COLO668 (cell line): ENCODE data around the gene CST3.
A peak's percentile ranks its signal among the peaks of the same experiment; 100 is the strongest.
"Not testable (repeated sequence)": the region's sequence is repeated elsewhere in the genome, so short reads cannot be mapped to it uniquely, and the experiment has no call there.

Experiments
- DNase-seq: peaks from one replicate; lab custom pipeline; 2025; ENCODE audit not compliant: unreplicated experiment; lab: John Stamatoyannopoulos, UW

The CST3 gene, protein sequence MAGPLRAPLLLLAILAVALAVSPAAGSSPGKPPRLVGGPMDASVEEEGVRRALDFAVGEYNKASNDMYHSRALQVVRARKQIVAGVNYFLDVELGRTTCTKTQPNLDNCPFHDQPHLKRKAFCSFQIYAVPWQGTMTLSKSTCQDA

DNA sequence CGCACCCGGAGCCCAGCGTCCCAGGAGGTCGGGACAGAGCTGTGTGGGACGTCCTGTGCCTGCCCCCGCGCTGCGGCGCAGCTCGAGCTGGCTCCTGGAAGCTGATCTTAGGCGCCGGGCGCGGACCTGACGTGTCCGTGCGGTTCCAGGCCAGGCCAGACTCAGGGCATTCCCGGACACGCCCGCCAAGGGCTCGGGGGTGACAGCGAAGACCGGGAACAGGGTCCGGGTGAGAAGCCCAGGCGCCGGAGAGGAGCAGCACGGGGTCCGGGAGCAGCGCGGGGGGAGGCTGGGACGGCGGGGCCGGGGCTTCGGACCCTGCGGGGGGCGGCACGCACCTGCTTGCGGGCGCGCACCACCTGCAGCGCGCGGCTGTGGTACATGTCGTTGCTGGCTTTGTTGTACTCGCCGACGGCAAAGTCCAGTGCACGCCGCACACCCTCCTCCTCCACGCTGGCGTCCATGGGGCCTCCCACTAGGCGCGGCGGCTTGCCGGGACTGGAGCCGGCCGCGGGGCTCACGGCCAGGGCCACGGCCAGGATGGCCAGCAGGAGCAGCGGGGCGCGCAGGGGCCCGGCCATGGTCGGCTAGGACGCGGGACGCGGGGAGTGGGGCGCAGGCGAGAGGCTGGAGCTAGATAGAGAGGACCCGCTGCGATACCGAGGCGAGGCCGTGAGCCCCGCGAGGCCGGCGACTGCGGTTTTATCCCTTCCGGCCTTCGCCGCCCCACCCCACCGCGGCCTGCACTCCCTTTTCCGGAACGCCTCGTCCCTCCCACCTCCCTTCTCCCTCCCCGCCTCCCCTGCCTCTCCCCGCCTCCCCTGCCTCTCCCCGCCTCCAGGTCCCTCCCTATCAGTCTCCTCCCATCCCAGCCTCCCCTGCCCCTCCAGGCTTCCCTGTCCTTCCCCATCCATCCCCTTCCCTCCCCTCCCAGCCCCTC lies at the start of gene CST3:
TSS of gene CST3 (minus strand) at position 674 of the 940 bp plus-strand sequence. CDS start at position 581, 93 bp downstream.
- DNase-seq = peak; percentile 34

DNA sequence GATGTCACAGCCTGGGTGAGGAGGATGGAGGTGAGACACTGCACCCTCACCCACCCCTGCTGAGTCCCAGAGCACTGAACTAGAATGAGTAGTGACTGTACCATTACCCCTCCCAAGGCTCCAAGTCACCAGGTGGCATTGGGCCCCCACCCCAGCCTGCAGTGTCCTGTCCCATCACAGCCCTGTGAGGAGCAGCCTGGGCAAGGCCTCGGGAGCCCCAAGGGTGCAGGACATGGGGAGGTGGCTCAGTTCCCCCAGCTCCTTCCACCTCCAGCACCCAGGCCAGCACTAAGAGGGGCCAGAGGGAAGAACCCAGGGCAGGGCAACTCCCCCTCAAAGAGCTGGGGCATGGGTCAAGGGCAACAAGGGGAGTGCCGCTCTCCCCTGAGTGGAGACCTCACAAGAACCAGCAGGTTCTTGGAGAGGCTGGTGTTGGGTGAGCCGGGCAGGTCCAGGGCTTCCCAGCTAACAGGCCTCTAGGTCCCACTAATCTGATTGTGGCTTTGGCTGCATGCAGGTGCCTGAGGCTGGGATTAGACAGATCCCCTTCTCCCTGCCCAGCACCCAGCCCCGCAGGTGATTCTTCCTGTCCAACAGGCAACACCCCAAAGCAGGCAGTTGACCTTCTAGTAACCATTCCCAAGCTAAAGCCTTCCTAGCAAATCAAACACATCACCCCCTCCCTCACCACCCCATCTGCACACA lies 48.4 kb upstream of the CST3 start:
- DNase-seq = no peak

DNA sequence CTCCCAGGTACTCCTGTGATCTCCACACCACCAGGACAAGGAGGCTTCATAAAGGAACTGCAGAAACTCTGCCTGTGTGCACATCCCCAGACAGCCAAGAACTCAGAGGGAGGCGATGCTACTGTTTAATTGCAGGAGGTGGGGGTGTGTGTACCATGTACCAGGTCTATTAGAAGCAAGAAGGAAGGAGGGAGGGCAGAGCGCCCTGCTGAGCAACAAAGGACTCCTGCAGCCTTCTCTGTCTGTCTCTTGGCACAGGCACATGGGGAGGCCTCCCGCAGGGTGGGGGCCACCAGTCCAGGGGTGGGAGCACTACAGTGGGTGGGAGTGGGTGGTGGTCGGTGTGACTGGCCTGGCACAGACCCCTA lies 47.8 kb upstream of the CST3 start:
- DNase-seq = not testable (repeated sequence)

DNA sequence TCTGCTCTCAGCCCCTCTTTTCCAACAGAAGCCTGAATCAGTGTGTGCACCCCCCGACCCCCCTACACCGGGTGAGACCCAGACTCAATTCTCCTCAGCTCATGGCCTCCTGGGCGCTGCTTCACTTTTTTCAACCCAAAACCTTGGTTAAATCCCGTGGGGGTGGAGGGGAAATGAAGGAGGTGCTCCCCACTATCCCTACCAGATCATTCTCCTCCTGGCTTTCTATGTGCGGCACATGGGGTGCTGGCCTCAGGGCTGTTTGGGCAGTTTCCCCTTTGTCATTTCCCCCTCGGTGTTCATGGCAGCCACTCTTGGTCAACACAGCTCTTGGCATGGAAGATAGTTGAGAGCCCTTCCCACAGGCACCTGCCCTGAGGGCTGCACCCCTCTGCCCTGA lies 46.5 kb upstream of the CST3 start:
- no peak for DNase-seq

DNA sequence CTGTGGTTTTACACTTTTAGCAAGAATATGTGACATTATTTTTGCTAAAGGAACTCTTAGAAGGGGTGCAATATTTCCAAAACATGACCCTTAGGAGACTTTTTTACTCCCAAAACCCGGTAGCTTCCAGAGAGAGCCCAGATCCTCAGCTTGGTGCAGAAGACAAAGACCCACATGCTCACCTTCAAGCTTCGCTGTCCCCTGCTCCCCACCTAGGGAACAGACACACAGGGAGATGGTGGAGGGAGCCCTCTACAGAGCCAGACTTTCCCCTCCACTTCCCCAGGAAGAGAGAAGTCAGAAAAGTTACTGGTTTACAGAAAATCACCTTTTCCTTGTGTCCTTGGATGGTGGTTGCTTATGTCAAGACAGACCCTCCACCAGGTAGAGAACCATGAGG lies 46.1 kb upstream of the CST3 start:
- DNase-seq = no peak

DNA sequence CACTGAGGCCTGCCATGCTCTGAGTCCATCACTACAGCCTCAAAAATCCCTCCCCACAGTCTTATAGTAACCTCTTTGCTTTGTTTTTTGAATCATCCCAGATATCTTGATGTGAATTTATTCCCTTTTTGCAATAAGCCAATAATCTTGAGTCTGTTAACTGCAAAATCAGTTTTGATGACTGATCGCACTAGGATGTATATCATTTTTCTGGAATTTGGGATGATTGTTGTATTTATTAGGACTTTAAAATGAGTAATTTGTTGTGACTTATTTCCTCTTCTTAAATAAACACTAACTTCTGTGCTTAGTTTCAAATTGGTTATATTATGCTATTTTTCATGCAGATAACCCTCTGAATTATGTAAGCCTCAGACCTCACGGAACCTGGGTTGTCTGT lies 45.5 kb upstream of the CST3 start:
- no peak for DNase-seq

DNA sequence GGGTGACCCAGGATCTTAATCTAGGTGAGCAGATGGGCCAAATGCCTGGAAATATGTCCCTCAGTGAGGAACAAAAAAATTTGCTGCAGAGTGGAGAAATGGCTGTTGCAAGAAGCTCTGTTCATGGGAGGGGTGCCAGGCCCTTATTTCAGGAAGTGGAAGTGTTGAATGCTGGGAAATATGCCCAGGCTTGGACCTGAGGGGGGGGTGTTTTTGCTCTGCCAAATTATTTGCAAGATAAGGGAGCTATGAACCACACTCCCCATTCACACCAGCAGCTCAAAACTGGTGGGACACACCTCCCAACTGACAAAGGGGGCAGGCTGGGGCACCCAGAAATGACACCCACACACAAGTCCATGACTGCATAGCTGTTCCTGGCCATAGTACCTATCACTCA lies 42.4 kb upstream of the CST3 start:
- DNase-seq = no peak

DNA sequence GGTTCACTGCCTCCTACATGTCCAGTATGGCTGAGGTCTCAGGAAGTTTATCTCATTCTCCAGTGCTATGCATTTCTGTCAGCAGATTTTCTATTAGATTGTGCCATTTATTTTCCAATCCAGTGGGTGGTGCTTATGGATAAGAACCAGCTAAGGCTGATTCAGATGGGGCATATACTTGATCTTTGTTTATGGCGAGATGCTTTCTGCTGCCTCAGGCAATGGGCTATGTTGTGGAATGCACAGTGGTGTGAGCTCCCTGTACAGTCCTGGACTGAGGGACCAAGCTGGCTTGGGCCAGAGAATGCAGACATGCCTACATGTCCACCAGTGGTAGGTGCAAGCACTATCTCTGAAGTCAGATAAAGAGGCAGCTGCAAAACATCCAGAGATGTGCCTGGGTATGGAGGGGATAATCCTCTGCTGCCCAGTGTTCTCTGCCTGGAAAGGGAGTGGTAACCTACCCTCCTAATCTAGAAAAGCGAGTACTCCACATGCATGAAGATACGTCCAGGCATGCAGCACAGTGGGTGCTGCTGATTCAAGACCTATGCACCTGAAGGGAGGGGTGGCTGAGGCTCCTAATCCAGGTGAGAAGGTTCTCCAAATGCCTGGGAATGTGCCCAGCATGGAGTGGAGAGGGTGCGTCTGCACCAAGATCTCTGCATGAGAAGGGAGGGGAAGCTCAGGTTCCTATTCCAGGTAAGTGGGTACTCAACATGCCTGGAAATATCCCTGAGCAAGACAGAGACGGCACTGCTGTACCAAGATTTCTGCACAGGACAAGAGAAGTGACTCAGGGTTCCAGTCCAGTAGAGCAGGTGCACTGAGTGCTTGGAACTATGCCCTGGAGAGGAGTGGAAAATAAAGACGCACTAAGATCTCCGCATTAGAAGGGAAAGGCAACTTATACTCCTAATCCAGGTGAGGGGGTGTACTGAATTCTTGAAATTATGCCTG lies 41.7 kb upstream of the CST3 start:
- DNase-seq = no peak

DNA sequence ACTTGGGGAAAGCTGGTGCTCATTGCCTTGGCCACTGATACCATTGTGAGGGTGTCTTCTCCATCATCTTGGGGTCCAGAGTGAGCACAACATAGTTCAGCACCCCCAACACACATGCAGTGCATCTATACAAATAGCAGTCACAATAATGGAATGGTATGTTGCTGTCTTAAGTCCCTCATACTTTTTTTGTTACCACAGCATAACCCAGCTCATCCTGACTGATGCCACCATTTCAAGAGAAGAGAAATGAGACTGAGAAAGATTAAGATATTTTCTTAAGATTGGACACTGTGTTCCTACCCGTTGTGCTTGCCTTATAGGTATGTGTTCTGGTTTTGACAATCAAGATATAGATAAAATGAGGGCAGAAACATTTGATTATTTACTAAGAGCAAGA lies 35.5 kb upstream of the CST3 start:
- DNase-seq = no peak

DNA sequence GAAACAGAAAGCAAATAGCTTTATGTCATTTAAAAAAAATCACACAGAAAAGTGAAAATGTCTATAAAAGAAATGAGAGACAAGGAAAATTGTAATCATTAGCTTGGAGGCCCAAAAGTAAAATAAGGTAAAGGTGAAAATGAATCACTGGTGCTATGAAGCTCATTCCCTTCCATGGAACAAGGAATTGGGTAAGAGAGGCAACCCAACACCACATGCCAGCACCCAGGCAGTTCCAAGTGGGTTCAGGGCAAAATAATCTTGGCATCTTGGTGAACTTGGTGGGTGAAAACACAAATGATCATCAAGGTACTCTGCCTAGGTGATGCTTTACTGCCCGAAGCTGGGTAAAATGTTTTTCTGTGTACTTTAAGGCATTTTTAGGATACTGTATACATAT lies 34.4 kb upstream of the CST3 start:
- no peak for DNase-seq

DNA sequence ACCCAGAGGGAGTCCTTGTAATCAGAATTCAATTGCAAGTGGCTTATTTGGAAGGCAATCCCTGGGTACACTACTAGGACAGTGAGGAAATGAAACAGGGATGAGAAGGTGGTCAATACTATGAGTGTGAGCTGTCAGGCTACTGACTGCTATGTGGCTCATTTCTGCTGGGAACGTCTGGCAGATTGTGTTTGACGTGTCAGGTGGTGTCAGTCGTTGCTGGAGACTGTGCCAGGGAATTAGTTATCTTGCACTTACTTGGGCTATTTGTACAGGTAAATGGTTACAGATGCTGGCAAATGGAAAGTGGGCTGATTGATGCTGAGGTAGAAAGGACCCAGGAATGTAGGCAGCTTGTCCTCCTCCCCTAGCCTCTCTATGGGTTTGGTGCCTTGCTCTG lies 33.7 kb upstream of the CST3 start:
- no peak for DNase-seq

DNA sequence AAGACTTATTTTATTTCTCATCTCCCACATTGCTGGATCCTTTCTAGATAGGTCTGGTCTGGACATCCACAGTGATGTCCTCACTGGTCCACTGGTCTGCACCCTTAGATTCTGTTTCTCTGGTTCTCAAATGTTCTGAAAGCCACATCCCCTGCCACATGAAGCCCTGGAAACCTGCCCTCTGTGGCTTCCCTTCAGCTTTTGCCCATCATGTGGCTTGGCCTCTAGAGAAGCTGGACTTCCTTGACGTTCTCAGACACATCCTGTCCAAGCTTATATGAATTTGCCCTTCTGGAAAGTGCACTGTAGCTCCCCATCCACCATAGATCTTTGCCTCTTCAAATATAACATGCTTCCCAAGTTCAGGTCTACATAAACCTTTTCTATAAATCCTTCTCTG lies 32.6 kb upstream of the CST3 start:
- no peak for DNase-seq

DNA sequence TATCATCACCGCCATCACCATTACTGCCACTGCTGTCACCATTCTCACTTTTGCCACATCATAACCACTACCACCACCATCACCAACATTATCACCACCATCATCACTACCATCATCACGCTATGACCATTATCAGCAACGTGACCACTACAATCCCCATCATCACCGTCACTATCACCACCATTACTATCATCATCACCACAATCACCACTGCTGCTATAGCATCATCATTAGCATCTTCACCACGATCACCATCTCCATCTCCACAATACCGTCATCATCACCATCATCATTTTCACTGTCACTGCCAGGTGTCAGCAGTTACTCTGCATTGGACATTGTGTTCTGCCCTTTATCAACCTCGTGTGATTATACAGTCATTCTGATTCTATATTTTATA lies 32.1 kb upstream of the CST3 start:
- DNase-seq = no peak

DNA sequence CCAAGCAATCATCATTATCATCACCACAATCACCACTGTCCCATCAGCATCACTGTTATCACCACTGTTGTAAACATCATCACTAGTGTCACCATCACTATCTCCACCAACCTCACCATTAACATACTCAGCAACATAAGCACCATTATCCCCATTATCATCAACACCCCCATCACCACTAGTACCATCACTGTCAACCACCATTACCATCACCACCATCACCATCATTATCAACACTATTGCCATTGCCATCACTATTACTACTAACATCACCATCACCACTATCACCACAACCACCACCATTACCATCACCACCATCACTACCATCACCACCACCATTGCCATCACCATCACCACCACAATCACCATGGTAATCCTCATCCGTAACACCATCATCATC lies 31.6 kb upstream of the CST3 start:
- no peak for DNase-seq

DNA sequence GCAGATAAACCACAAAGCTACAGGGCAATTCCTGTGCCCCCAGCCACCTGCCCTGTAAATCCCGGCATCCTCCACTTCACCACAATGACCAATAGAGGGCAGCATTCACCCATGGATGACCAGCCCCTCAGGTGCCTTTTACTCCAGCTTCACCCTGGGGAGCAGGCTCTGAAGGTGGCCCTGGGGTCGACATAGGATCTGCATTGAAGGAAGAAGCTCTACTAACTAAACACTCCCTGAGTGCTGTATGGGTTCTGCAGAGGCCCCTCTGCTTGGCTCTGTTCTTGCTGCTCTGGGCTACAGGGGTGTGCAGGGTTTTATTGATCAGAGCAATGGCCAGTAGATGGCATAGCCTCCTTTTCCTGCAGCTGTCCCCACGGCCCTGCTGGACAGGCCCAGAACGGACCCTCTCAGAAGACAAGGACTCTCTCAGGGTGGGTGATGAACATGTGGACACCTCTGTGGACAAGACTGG lies 30.8 kb upstream of the CST3 start:
- peak; percentile 31 for DNase-seq

DNA sequence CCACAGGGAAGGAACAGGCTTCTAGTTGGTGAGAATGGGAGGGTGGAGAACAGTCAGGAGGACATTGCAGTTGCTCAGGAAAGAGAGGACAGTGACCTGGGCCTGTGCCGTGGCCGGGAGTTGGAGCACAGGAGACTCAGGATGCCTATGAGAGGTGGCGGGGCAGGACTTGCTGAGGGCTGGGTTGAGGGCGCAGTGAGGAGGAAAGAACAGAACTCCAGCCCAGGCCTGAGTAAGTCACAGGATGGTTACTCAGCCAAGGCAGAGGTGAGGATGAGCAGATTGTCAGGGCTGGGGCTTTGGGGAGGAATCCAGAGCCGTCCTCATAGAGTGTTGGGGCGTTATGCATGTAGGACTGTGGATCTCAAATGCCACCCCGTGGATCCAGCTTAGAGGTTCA lies 29.9 kb upstream of the CST3 start:
- DNase-seq = no peak

DNA sequence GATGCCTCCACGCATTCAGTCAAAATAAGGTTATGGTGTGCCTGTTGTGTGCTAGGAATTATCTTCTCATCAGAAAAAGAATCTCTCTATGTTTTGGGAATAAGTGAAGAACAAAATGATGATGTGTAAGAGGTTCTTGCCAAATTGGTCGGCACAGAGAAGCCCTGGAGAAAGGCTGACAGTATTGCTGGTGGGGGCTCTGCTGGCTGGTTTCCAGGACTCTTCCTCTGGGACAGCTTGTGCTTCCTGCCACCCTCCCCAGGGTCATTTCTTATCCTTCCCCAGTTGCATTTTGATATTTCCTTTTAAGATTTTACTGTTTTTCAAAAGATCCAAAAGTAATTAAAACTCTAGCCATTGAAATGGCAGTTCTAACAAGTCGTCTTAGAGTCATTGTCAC lies 28.9 kb upstream of the CST3 start:
- DNase-seq = no peak

DNA sequence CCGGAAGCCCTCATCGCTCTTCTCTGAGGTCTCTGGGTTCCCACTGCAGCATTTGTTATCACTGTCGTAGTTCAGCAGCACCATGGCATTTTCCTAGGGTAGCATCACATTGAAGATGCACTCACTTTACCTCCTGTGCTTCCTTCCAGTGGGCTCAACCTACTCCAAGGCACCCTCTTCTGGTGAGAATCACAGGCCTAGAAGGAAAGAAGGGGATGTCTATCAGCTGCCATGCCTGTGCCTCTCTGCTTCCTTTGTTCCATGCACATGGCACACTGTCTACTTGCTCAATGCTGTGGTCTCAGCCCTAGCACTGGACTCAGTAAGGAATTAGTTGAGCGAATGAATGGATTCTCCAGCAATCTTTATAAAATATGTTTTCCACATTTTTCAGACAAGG lies 28.4 kb upstream of the CST3 start:
- no peak for DNase-seq

DNA sequence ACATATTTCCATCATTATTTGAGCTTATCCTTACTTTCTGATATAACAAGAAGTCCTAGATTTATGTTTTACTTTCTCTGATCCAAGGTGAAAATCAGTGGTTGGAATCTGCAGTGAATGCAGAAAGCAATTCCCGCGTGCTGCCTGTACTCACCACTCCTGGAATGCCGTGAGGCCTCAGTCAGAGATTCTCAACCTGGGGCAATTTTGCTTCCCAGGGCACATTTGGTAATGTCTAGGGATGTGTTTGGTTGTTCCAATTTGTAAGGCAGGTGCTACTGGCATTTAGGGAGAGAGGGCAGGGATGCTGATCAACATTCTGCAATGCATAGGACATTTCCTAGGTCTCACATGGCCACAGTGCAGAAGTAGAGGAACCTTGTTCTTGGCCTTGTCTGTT lies 27.2 kb upstream of the CST3 start:
- no peak for DNase-seq

DNA sequence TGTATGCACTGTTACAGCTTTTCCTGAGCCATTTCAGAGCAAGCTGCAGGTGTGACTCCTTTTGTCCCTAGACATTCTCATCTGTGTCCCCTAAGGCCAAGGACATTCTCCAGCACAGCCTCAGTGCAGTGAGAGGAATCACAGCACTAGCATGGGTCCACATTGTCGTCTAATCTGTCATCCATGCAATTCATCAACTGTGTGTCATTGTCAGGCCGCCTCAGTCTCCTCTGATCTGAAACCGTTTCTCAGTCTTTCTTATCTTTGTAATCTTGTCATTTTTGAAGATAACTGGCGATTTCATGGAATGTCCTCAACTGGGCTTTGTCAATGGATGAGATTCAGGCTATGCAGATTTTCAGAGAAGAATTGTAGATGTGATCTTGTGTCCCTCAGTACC lies 26.3 kb upstream of the CST3 start:
- not testable (repeated sequence) for DNase-seq

DNA sequence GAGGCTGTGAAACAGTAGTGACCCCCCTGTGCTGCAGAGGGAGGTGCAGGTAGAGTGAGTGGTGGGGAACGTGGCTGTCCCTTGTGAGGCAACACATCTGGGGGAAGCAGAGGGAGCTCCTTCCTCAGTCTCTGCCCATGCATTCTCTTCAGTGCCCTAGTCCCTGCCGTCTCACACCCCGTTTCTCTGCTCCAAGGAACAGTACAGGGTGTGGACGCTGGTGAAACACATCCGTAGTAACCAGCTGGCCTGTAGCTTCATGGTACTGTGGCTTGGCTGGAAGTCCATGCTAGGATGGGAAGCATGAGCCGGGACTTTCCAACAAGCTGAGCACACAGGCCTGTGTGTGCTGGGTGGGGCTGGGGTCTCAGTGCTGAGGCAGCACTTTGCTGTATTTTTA lies 25.4 kb upstream of the CST3 start:
- no peak for DNase-seq
